ENCODE data around the gene RNF126.

RNF126 gene

DNA sequence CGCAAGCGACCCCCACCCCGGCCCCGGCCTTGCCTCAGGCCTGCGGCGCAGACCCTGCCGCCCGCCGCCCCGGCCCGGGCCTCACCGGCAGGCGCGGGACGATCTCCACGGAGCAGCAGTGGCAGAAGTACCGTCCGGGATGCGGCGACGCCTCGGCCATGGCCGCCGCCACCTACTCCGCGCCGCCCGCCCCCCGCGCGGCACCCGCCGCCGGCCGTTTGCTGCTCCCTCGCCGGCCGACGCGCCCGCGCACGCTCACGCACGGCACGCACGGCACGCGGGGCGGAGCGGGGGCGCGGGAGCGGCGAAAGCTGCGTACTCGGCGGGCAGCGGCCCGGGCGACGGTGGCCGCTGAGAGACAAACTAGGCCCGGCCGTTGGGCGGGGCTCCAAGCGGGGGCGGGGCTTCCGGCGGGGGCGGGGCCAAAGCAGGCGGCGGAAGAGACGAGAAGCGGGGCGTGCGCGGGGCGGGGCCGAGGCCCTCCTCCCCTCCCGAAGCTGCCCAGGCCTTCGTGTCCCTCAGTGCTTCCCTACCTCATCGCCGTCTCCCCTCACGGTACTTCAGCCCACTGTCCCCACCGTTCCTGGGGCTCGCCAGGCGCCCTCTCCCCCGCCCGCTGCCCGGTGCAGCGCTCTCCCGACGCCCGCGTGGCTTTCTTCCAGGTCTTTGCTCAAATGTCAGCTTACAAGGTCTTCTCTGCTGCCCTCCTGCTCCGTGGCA is at the start of gene RNF126:
TSS of gene RNF126 (minus strand) at position 253 of the 720 bp plus-strand sequence. CDS start at position 160, 93 bp downstream.
- peak within 1 kb of the TSS; percentile 97 for H3K4me3 ChIP-seq (ENCODE audit: low read depth, low read length)
- no peak for TF ChIP-seq CTCF (IDR thresholded peaks at IDR 0.05; ENCODE audit: borderline replicate concordance, insufficient read depth, low read depth, low read length)

DNA sequence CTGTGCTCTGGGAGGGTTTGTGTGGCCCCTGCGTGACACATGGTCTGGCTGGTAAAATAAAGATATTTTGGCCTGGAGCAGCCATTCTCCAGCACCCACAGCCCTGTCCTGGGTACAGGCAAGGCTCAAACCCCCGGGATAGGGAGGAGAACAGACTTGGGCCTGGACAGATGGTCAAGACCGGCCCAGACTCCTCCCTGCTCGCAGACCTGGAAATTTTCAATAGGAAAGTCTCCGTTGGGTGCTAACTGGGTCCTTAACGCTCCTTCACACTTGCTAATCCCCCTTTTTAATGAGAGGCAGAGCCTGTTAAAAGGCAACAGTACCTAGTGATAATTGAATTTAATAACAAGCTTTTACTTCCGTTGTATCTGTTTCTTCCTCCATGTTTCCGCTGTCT is 48.2 kb upstream of the RNF126 start:
- TF ChIP-seq CTCF (IDR thresholded peaks at IDR 0.05; ENCODE audit: borderline replicate concordance, insufficient read depth, low read depth, low read length): no peak
- no peak overlapping the region for H3K4me3 ChIP-seq (ENCODE audit: low read depth, low read length)

- no peak overlapping the region for H3K4me3 ChIP-seq (ENCODE audit: low read depth, low read length)
- no peak for TF ChIP-seq CTCF (IDR thresholded peaks at IDR 0.05; ENCODE audit: borderline replicate concordance, insufficient read depth, low read depth, low read length)
Observed at GRCh38 chr19:710767-711166, 47.8 kb upstream of the RNF126 start.

- no peak for TF ChIP-seq CTCF (IDR thresholded peaks at IDR 0.05; ENCODE audit: borderline replicate concordance, insufficient read depth, low read depth, low read length)
- no peak overlapping the region for H3K4me3 ChIP-seq (ENCODE audit: low read depth, low read length)
Observed at GRCh38 chr19:709965-710571, 47.1 kb upstream of the RNF126 start.

DNA sequence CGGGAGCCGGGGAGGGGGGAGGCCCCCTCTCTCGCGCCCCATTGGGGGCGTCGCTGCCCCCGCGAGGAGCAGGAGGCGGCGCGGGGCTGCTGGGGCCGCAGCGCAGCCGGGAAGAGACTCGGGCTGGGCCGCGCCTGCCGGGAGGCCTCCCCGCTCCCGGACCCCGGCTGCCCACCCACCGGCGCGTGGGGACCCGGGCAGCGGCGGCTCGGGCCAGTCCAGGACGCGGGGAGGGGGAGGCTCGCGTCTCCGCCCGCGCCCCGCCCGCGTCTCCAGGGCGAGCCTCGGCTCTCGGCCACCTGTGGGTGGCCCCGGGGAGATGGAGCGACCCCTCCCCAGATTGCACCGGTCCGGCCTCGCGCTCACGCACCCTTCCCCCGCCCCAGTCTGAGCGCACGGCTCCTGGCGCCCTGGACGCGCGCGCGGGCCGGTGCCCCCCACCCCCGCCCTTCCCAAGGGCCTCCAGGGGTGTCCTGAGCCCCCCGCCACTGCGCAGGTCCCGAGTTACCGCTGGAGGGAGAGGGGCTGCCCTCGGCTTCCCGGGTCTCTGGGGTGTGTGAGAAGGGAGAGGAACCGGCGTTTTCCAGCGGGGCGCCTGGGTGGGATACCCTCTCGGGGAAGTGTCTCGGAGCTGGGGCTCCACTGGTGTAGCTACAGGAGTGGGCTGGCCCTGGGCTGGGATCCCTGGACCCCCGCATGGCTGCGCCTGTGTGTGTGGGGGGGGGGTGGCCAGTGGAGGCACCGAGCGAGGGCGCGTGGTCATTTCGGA is 46.4 kb upstream of the RNF126 start:
- H3K4me3 ChIP-seq (ENCODE audit: low read depth, low read length): no peak overlapping the region
- no peak for TF ChIP-seq CTCF (IDR thresholded peaks at IDR 0.05; ENCODE audit: borderline replicate concordance, insufficient read depth, low read depth, low read length)

GRCh38 chr19:708154-709143 is 45.4 kb upstream of the RNF126 start, which contains the start of gene PALM:
Gene PALM (plus strand): TSS chr19:708935. CDS start chr19:709147, 212 bp downstream.
- TF ChIP-seq CTCF (IDR thresholded peaks at IDR 0.05; ENCODE audit: borderline replicate concordance, insufficient read depth, low read depth, low read length): no peak
- no peak within 1 kb of the TSS for H3K4me3 ChIP-seq (ENCODE audit: low read depth, low read length)

All from GM12875 (cell line).